ENCODE data around the gene DTX1. TPM values are rescaled to one million over a fixed set of nuclear protein-coding genes. Genes with fewer than 3 reads are reported as not detected.

Gene DTX1
- total RNA-seq, 1 experiment from 2014 or later = 3.0 TPM

DNA sequence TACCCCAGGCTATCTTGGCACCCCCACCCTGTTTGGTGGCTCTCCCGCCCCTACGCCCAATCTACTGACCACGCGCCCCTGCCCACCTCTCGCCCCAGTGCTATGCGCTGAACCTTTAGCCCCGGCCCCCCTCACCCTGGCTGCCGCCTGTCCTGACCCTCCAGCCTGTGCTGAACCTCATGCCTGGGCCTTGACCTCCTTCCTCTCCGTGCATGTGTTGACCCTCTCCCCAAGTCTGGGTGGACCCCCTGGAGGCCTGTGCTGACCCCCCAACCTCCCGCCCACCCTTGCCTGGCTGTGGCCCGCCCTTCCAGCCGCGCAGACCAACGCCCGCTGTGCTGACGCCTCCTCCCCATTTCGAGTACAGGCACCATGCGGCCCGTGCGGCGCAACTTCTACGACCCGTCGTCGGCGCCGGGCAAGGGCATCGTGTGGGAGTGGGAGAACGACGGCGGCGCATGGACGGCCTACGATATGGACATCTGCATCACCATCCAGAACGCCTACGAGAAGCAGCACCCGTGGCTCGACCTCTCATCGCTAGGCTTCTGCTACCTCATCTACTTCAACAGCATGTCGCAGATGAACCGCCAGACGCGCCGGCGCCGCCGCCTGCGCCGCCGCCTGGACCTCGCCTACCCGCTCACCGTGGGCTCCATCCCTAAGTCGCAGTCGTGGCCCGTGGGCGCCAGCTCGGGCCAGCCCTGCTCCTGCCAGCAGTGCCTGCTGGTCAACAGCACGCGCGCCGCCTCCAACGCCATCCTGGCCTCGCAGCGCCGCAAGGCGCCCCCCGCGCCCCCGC lies 20.7 kb downstream of the DTX1 start:
- Histone ChIP-seq H2BK120ac (ENCODE audit: low read depth, low read length, poor library complexity, severe bottlenecking) (no peak overlapping the region), H3K14ac (ENCODE audit: insufficient read depth, low read length) (peak overlapping the region; percentile 69), H4K20me1 (ENCODE audit: control insufficient read depth, insufficient read depth, insufficient read length) (no peaks in the 10 kb centered on the region), H3K4me1 (ENCODE audit: insufficient read depth, low read length) (no peaks in the 10 kb centered on the region), H4K91ac (ENCODE audit: insufficient read length, low read depth, low read length) (no peak overlapping the region), H3K9ac (ENCODE audit: extremely low read depth, insufficient read length, low read length) (no peak overlapping the region), H3K18ac (ENCODE audit: insufficient read length, low read depth, low read length) (no peak overlapping the region), H3K4me2 (ENCODE audit: insufficient read depth, insufficient read length, low read length) (peak overlapping the region; percentile 50), H2BK12ac (ENCODE audit: insufficient read length, low read depth, low read length) (no peak overlapping the region), H2AK5ac (ENCODE audit: insufficient read length, low read length) (no peak overlapping the region), H4K5ac (ENCODE audit: insufficient read length, low read depth, low read length) (no peak overlapping the region), H3K79me1 (ENCODE audit: insufficient read depth, low read depth, low read length, poor library complexity, severe bottlenecking) (no peaks in the 10 kb centered on the region), H3K27ac (ENCODE audit: insufficient read length, low read depth, low read length) (no peak overlapping the region), H2BK5ac (ENCODE audit: insufficient read length, low read length) (no peak overlapping the region), H3K56ac (ENCODE audit: insufficient read length, low read depth, low read length) (no peak overlapping the region), H3K4ac (ENCODE audit: low read depth, low read length) (no peak overlapping the region), H3T11ph (ENCODE audit: low read length) (no peak overlapping the region), H3K23me2 (ENCODE audit: insufficient read length, low read depth, low read length, poor library complexity, severe bottlenecking) (peaks cover 6% of the 10 kb centered on the region), H2AFZ (ENCODE audit: low read length) (no peak overlapping the region), H2BK20ac (ENCODE audit: low read depth, low read length, poor library complexity, severe bottlenecking) (no peak overlapping the region), H3K27me3 (ENCODE audit: insufficient read depth, low read length) (peaks cover 16% of the 10 kb centered on the region; the same call in 1 of the 2 replicates), H3K9me3 (ENCODE audit: control insufficient read depth, low read depth, low read length) (no peaks in the 10 kb centered on the region), H3K23ac (ENCODE audit: insufficient read length, low read depth, low read length) (no peak overlapping the region), H2BK15ac (ENCODE audit: low read depth, low read length) (no peak overlapping the region), H3K79me2 (ENCODE audit: insufficient read depth, low read length) (no peaks in the 10 kb centered on the region), H4K8ac (replicated peaks; ENCODE audit: insufficient read length, low read depth, low read length) (no peak overlapping the region)
- Mint-ChIP-seq H3K4me3 (peak overlapping the region; percentile 54 to 76), H3K9me3 (no peaks in the 10 kb centered on the region), H3K27me3 (ENCODE audit: low read depth) (peaks cover 83% of the 10 kb centered on the region), H3K27ac (no peak overlapping the region), H3K4me1 (peaks cover 3 to 17% of the 10 kb centered on the region in 2 experiments; a peak in 3 of 4 replicates), H3K36me3 (ENCODE audit: insufficient read depth in 1 of 3, low read depth in 3 of 3) (no peaks in the 10 kb centered on the region)
- TF ChIP-seq, protein P1, sequence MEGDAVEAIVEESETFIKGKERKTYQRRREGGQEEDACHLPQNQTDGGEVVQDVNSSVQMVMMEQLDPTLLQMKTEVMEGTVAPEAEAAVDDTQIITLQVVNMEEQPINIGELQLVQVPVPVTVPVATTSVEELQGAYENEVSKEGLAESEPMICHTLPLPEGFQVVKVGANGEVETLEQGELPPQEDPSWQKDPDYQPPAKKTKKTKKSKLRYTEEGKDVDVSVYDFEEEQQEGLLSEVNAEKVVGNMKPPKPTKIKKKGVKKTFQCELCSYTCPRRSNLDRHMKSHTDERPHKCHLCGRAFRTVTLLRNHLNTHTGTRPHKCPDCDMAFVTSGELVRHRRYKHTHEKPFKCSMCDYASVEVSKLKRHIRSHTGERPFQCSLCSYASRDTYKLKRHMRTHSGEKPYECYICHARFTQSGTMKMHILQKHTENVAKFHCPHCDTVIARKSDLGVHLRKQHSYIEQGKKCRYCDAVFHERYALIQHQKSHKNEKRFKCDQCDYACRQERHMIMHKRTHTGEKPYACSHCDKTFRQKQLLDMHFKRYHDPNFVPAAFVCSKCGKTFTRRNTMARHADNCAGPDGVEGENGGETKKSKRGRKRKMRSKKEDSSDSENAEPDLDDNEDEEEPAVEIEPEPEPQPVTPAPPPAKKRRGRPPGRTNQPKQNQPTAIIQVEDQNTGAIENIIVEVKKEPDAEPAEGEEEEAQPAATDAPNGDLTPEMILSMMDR (conservative IDR thresholded peaks at IDR 0.05) = no peak
- WGBS (ENCODE audit: extremely low coverage, insufficient read length, low lambda C conversion rate) = no CpG with 5 or more reads among the region's 70 CpGs
- DNase-seq = no peak

Measured in H9 (cell line).